8988T (cell line): Measurements from ENCODE around the gene PACRG.
A peak's percentile ranks its signal among the peaks of the same experiment; 100 is the strongest.

ENCODE experiments used
- DNase-seq: peaks from one replicate; pipeline ENCODE4 v3.0.0; 2011

PACRG gene

DNA sequence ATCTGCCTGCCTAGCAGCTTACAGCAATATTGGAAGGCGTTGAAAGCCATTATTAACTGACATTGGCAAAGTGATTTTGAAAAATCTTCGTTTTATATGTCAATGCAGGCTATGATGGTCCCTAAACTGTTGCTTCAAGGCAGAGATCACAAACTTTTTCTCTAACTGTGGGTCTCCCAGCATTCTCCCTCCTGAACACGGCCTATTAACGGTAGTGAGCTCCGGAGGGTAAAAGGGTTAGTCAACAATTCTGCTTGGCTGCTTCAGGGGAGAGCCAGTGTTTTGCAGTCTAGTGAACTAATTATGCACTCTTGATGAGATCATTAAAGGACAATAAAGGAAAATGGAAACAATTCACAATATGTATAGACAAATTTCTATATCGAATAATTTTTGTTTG, 424.9 kb downstream of the PACRG start:
- no peak for DNase-seq

DNA sequence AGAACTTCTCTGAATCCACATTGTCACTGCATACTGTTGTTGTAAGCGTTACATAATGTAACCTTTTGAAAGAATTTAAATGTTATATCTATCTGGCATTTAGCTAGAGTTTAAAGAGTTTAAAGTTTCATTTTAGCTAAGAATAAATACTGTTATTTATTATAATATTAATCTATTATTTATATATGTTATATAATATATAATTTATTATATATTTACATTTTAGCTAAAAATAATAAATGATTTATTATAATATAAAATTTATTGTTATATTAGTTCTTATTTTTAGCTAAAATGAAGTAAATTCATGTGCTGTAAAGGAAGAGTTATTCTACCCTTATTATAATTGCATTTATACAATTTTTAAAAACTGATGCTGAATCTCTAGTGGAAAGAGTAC, 431.3 kb downstream of the PACRG start:
- DNase-seq: no peak

DNA sequence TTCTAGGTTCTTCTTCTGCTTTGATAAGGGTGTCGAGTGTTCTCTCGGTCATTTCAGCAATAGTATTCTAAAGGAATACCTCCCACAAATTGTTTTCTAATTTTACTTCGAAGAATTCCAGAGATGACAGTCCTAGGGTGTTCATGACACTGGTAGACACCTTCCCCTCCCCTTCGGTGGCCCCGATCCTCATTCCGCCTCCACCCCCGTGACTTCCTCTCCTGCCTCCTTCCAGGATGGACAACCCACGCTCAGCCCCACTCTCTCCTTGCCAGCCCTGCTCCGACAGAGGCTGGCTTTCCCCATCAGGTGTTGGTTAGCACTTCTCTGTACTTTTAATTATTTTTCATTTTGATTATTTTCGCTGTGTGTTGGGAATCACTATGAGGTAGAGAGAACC, 431.9 kb downstream of the PACRG start:
- DNase-seq: no peak

DNA sequence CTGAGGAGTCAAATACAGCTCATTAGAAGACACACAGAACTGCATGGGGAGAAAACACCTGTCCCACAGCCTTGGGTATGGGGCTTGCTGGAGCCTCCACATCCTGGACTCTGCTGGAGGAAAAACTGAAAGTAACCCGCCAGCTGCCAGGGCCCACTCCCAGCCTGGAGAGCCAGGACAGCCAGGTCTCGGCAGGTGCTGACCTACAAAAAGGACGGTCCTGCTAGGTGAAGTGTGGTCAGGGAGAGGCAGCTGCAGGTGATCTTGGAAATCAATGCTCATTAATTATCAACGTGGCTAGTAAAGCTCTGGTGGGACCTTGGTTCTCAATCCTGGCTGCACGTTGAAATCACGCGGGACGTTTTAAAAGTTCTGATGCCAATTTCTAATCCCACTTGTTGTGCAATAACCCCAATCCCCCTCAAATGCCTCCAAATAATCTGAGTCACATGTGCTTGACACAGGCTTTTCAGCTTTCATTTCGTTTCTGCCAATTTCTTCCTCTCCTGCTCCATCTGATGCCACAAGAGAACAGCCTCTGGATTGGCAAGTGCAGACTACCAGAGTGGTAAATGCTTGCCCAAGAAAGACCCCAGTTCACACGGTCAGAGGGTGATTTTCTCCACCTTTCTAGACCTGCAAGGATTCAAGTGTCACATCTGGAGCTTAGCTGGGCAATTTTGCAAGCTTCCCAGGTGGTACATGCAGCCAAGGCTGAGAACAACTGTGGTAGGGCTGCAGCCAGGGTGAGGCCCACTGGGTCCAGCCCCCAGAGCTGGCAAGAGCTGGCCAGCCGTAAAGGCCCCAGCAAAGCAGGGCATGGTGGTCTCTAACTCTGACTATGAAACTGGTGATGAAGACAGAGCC, 434.5 kb downstream of the PACRG start:
- no peak for DNase-seq

DNA sequence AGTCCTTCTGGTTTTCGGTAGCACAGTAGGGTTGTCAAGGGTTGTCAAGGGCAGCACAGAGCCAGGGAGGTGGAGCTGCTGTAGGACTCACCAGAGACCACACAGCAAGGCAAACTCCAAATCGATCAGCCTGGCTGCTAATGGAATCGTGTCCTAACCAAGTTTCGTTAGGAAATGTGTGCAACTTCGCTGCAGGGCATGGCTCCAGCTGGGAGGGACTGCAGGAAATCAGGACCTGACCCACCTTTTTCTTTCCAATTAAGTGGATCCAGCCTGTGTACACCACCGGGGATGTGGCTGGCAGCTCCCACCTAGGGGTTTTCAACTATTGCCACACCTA, 435.1 kb downstream of the PACRG start:
- no peak for DNase-seq

DNA sequence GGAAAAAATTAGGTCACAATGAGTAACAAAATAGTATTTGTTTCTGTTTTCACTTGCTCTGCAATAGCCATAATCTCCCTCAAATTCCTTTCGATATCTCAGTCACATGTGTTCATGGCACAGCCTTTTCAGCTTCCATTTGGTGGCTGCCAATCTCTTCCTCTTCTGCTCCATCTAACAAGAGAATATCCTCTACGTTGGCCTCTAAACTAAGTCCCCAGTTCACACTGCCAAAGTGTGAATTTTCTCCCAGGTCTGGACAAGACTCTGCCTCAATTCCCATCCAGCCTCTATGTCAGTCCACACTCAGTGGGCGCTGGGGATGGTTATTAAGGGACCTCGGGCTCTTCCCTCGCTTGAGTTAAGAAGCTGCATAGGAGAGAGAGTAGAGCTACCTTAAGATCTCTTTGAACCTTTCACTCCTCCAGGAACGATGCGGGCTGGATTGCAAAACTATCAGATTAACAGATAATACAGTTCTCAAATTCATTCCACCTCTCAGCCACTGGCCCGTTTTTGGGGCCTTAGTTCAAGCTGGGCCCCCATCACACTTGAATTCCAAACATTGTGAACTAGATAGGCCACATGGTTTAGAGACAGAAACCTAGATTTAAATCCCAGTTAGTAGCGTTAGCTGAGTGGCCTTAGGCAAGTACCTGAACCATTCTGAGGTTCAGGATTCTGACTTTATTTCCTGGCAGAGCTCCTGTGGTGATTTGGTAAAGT, 436.6 kb downstream of the PACRG start:
- no peak for DNase-seq

DNA sequence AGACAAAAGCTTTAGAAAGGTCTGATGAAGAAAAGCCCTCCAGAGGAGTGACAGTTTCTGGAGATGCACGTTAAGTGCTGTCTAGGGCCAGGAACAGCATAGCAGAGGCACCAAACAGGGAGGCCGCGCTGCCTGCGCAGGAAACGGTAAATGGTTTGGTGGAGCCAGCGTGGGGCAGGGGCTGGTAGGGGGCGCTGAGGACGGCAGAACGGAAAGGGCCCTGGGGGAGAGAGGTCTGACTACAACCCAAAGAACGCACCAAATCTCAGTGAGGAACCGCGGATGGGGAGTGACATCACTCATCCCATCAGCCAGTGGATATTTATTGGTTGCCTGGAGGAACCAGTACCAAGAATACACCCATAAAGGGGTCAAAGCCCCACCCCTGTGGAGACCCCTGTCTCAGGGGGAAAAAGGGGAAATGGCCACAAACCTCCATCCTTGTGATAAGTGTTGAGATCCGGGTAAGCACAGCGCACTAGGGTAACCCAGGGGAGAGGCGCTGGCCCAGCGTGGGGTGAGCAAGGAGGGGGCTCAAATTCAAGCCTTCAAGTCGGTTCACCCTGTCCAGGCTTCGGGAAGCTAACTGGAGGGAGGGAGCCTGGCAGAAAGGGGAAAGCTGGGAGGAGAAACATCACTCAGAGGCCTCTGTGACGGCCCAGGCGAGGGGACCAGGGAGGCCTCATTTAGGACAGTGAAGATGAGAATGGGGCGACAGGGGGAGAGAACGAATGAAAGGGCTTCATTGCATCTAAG, 437.6 kb downstream of the PACRG start:
- DNase-seq: no peak

DNA sequence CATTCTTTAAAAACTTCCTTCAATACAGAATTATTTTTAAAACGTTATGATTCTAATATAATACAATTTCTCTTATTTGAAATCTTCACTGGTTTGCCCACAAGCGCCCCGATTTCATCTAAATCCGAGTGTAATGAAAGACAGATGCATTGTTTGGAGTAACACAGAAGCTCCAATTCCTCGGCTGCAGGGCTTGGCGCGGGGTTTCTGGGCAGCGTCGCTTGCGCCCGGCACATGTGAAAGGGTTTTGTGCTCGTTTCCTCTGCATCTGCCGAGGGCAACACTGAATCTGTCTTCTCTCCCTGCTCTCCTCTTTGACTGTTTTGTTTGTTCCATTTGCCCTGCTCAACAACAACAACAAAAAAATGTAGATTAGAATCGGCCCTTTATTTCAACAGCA, 438.1 kb downstream of the PACRG start:
- no peak for DNase-seq

DNA sequence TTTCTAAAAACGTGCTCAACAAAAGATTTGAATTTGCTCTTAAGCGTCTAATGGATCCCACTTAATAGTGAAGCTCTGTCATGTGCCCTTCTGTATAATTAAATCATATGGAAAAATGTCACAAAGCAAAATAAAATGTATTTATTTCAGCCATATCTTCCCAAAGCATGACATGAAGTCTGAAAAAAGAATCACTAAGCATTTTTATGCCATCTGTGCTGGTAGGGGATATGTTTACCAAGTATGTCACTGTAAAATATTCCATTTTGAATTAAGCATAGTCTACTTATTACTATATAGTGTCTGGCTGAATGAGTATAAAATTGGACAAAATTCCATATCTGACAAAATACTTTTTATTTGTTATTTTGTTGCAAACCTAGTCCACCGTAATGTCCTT, 438.7 kb downstream of the PACRG start:
- DNase-seq: no peak

DNA sequence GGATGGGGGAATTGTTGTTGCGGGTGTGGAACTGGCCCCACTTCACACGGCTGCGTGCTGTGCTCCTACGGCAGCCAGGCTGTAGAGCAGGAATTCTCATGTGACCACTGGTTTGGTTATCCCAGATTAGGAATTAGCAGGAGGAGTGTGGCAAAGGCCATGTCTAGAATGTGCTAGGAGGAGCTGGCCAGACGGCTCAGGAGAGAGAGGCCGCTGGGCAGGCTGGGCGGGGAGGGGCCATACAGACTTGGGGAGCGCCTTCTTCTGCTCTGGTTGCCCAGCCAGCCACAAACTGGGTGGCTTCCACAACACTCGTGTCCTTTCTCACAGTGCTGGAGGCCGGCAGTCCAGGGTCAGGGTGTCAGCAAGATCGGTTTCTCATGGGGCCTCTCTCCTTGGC, 441.7 kb downstream of the PACRG start:
- DNase-seq: no peak

DNA sequence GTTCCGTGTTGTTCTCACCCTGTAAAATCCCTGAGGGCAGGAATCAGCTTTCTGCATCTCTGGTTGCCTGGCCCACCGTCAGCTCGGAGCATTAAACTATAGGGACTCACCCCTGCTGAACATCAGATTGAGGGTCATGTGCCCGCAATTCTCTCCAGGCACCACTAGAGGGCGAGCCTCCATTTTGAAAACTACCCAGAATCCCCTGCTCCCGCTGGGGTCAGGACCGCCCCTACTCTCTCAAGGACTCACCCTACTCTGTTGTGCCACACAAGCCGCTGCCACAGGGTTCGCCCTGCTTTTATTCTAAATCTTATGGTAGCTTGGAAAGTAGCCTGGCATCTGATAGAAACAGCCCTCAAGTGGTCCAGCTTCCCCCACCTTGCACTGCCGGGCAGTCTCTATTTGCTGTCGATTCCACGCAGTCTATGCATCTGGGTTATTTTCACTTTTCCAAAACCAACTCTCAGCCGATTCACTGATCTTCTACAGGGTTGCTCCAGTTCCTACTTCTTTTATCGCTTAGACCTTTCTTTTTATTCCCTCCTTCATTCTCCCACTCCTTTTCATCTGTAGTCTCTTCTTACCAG, 442.6 kb downstream of the PACRG start:
- DNase-seq: no peak

DNA sequence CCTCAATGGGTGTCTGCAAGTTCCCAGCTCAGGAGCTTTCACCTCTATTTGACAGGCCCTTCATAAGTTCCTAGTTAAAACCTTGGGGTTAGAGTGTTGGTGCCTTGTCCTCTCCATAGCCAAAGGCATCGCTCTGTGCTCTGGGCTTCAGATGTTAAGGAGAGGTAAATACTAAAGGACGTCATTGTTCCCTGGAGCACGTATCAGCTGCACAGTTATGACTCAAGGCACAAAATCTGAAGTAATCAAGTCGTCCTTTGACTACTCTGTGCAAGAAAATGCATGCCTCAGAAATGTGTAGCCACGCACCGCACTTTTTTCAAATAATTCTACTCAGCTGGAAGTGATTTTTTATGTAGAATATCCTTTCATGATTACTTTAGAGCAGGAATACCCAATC, 446.0 kb downstream of the PACRG start:
- no peak for DNase-seq

DNA sequence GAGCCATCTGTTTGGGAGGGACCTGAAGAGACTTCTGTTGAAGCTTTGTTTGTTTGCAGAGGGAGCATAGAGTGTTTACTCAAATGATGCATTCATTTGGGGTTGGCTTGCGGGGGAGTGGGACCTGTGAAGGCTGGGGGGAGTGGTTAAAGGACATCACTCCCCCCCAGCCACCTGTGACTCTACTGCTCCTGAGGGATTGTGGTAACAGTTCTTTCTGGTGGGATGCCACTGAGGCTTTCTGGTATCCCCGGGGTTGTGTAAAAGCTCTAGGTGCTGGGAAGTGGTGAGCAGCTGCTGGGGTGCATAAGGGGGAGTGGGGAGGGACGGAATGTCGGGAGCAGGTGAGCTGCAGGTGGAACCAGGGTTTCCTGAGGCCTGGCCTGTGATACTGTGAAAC, 447.5 kb downstream of the PACRG start:
- DNase-seq: no peak

DNA sequence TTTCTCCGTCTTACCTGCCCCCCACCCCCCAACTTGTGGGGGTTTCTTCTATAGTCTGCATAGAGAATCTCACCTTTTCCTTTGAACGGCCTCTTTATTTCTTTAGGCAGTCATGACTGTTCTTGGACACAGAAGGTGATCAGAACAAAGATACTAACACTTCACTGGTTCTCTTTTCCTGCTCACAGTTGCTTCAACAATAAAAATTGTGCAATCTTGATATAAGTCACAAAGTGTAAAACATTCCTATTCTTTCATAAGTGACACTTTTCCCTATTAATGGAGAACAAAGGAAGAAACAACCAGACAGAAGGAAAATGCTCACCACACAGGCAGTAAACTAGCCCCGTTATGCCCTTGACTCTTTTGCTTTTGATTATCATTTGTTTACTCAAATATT, 448.3 kb downstream of the PACRG start:
- no peak for DNase-seq

DNA sequence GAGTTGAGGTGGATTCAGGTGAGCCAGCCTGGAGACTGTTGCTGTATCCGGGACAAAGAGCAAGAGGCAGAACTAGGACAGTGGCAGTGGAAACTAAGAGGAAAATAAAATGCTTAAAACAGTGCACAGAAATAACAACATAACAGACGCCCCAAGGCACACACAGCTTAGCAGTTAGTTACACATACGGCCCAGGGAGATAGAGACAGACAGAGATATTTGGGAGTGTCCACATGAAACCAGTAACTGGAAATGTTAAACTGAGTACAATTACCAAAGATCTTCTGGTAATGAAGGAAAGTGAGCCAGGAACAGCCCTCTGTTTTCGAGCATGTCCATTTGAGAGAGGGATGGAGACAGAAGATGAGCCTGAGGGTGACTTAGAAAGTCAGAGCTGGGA, 449.2 kb downstream of the PACRG start:
- no peak for DNase-seq

DNA sequence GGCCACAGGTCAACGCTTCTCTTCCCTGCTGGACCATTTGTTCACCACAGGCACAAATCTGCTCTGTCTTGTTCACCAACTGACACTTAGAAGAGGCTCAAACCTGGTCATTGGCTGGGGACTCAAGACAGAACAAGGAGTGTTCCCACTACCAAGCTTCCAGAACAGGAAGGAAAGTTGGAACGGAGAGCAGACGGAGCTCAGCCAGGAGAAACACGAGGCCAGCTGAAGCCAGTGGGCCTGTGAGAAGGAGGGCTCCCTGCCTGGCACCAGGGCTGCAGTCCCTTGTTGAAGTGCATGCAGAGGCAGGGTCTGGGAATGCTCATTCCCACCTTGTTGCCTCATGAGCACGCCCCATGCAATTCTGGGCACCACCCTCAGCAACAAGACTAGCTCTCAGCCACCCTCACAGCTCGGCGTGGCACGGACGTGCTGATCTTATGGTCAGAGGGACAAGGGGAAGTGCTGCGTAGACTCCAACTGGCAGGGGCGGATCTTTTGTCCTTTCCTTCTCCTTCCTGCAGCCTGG, 450.2 kb downstream of the PACRG start:
- DNase-seq: no peak

DNA sequence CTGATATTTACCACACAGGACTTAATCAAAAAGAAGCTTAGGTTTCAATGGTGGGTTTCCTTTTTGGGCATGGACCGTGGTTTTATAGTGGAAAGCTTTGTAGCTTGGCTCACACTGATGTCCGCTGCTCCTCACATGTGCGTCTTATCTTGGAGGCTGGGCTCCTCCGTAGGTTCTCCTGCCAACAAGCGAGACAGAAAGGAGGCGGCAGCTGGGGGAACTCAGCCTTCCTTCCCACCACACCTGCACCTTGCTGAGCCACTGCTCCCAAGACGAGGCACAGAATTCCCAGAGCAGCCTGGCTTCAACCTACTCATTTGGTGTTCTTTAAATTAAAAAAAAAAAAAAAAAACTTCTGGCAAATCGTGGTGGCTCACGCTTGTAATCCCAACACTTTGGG, 451.3 kb downstream of the PACRG start:
- DNase-seq: no peak

DNA sequence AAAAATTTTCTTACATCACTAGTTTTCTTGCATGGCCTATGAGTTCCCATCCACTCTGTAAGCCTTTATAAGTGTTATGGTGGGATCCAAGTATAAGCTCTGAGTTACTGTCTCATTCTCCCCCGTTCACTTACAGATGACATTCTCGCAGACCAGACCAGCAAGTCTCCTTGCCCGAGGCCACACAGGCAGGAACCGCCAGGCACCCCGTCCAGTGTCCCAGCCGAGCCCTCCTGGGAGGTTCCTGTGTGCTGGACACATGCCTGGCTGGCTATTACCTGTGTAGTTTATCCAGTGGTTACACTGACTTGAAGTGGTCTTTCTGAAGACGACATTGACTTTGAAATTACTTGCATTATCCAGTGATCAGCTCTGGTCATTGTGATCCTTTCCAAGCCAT, 451.9 kb downstream of the PACRG start:
- DNase-seq: no peak

DNA sequence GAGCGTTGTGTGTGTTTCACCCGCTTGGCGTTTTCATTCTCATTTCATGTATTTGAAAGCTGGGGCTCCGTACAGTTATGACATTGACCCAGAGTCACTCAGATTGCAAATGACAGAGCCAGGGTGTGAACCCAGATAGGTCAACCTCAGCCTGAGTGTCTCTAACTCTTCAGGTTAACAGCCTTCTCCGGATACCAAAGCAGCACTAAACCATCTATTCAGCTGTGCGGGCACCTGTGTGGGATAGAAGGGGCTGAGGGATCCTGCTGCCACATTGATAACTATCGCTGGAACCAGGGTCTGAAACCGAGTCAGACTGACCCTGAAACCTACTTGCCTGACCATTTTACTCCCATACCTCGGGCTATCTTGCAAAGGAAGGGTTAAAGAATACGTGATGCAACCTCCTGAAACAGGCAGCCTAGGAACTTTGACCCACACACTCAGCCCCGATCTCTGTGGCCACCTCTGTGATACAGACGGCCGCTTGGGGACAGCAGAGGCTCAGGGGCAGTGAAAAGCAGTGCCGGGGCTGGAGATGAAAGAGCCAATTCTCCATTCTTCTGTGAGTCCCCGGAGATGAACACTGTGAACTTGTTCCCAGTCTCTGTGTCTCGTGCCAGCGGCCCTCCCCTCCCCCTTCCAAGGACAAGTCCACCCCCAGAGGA, 453.2 kb downstream of the PACRG start:
- peak; percentile 63 for DNase-seq

DNA sequence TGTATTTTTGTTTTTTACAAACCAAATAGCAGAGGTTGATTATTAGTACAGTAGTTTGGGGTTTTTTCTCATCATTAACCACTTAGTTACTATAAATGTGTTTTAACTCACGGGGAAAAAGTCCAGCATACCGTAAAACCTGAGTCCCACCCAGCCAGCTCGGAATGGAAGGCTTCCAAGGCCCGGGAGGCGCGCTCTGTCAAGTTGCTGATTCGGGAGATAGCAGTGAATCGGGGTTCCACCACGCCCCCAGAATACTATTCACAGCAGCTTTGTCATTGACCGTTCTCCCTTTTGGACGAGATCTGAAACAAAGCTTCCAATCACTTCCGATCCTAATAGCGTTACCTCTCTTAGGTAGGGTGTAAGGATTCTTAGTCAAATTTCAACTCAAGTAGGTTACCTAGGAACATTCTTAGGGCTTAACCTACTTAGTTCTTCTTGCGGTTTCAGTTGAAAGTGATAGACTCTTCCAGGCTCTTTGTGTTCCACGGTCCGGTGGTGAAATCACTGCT, 453.9 kb downstream of the PACRG start:
- no peak for DNase-seq

DNA sequence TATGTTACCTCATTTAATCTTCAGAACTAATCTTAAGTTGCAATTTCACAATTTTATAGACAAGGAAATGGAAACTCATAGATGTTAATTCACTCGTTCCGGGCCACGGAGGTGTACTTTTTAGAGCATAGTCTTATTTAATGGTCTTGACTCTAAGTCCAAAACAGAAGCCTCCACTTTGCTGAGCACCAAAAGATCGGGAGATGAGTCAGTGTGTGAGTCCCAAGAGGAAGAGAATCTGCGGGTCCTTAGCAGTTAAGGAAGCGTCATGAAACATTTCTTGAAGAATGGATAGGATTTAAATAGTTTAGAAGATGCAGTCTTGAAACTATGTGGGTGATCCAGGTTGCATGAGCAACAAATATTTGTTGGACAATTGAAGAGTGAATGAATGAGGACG, 454.9 kb downstream of the PACRG start:
- no peak for DNase-seq

DNA sequence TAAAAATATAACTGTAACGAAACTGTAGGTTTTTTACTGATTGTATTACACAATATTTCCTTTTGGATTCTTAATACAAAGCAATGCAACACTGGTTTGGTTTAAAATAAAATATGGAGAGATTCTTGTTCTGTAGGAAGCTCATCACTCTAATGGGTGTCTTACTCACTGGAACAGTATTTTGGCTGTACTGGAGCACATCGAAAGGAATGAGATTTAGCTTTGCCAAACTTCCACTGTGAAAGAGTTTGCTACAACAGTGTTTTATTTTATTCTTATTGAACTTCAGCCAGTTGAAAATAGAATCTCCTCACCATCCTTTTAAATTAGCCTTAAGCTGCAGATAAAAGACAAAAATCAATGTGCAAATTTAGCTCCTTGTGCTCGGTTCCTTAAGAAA, 456.0 kb downstream of the PACRG start:
- DNase-seq: no peak

DNA sequence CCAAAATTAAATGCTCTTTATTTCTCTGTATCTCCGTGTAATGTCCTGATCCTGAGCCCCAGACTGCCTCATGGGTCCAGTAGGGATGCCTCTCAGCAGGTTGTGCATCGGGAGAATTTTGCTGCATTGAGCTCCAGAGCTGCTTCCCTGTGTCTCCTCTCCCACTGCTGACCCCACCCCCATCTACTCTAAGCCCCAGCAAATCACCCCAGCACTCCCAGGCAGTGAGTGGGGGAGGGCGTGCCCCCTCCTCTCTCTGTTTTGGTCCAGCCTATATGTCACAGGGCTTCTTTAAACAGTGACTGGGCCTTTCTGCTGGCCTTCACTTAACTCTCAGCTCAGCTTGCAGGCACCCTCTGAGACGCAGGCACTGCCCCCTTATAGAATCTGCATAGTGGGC, 458.0 kb downstream of the PACRG start:
- no peak for DNase-seq
